HL-60 (cell line): ENCODE data around the gene PREPL.

Experiments used
- DNase-seq, 2 experiments: peaks; one replicate each; pipeline ENCODE4 v3.0.0-alpha.2; 2010 to 2020; ENCODE audit warnings: low read depth in 1 of 2, low spot score in 1 of 2
- H3K27ac ChIP-seq: fragments of 250-450 bp; sonication (Bioruptor Pico); replicated peaks from 2 replicates; pipeline ENCODE4 v1.5.1; 2020; ENCODE audit warnings: mild to moderate bottlenecking, moderate library complexity
- H3K27me3 ChIP-seq: fragments of 250-450 bp; sonication (Bioruptor Pico); 2 replicates; pipeline ENCODE4 v1.5.1; 2021; ENCODE audit warnings: mild to moderate bottlenecking, moderate library complexity; ENCODE audit not compliant: insufficient read depth, poor library complexity, severe bottlenecking
- H3K4me3 ChIP-seq: replicated peaks from 2 replicates; pipeline ENCODE4 v1.5.1; 2011; ENCODE audit warnings: mild to moderate bottlenecking, control low read depth, low read length; ENCODE audit not compliant: insufficient read depth
- GABPA ChIP-seq: IDR thresholded peaks from 2 replicates; pipeline ENCODE4 v1.6.1; 2012; ENCODE audit warnings: low read depth
- POLR2AphosphoS5 ChIP-seq: IDR thresholded peaks from 2 replicates; pipeline ENCODE4 v1.6.1; 2012; ENCODE audit warnings: low read depth
- SPI1 ChIP-seq: IDR thresholded peaks from 2 replicates; pipeline ENCODE4 v1.6.1; 2012; ENCODE audit warnings: low read depth, mild to moderate bottlenecking, borderline replicate concordance
- TF ChIP-seq, protein P1 (sequence below): IDR thresholded peaks from 2 replicates; pipeline ENCODE4 v1.6.1; 2012; ENCODE audit warnings: low read depth; ENCODE audit not compliant: insufficient replicate concordance
- TF ChIP-seq, protein P2 (sequence below): IDR thresholded peaks from one replicate; pipeline ENCODE4 v1.5.1; 2011; ENCODE audit warnings: low read length, control low read depth, inconsistent platforms; ENCODE audit not compliant: insufficient read depth

The PREPL gene

DNA sequence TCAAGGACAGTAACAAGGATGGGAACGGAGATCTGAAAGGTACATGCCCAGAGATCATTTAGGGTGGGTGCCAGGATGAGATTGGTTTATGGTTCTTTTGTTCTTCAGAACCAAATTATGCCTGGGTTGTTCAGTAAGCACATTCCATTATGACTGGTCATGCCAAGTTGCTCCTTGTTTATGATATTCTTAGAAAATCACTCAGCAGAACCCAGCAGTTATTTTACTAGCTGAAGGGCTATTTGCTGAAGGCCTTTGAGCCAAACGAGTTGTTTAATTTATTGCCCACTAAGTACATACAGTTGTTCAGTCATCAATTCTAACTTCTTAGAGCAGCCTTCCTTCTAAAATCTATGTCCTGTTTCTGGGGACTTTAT is 85.4 kb downstream of the PREPL start:
- Histone ChIP-seq H3K27ac (no peak overlapping the region), H3K4me3 (no peak overlapping the region), H3K27me3 (no peaks in the 10 kb centered on the region)
- DNase-seq, result no peak
- TF ChIP-seq, protein P1, sequence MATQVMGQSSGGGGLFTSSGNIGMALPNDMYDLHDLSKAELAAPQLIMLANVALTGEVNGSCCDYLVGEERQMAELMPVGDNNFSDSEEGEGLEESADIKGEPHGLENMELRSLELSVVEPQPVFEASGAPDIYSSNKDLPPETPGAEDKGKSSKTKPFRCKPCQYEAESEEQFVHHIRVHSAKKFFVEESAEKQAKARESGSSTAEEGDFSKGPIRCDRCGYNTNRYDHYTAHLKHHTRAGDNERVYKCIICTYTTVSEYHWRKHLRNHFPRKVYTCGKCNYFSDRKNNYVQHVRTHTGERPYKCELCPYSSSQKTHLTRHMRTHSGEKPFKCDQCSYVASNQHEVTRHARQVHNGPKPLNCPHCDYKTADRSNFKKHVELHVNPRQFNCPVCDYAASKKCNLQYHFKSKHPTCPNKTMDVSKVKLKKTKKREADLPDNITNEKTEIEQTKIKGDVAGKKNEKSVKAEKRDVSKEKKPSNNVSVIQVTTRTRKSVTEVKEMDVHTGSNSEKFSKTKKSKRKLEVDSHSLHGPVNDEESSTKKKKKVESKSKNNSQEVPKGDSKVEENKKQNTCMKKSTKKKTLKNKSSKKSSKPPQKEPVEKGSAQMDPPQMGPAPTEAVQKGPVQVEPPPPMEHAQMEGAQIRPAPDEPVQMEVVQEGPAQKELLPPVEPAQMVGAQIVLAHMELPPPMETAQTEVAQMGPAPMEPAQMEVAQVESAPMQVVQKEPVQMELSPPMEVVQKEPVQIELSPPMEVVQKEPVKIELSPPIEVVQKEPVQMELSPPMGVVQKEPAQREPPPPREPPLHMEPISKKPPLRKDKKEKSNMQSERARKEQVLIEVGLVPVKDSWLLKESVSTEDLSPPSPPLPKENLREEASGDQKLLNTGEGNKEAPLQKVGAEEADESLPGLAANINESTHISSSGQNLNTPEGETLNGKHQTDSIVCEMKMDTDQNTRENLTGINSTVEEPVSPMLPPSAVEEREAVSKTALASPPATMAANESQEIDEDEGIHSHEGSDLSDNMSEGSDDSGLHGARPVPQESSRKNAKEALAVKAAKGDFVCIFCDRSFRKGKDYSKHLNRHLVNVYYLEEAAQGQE, result no peak
- TF ChIP-seq, protein P2, sequence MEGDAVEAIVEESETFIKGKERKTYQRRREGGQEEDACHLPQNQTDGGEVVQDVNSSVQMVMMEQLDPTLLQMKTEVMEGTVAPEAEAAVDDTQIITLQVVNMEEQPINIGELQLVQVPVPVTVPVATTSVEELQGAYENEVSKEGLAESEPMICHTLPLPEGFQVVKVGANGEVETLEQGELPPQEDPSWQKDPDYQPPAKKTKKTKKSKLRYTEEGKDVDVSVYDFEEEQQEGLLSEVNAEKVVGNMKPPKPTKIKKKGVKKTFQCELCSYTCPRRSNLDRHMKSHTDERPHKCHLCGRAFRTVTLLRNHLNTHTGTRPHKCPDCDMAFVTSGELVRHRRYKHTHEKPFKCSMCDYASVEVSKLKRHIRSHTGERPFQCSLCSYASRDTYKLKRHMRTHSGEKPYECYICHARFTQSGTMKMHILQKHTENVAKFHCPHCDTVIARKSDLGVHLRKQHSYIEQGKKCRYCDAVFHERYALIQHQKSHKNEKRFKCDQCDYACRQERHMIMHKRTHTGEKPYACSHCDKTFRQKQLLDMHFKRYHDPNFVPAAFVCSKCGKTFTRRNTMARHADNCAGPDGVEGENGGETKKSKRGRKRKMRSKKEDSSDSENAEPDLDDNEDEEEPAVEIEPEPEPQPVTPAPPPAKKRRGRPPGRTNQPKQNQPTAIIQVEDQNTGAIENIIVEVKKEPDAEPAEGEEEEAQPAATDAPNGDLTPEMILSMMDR, result no peak
- TF ChIP-seq SPI1 (no peak), GABPA (no peak)

- Histone ChIP-seq H3K27ac (no peak overlapping the region), H3K4me3 (no peak overlapping the region), H3K27me3 (no peaks in the 10 kb centered on the region)
- no peak for DNase-seq
- TF ChIP-seq, protein P2, result no peak
Observed at GRCh38 chr2:44273596-44273995, 87.7 kb downstream of the PREPL start.

GRCh38 chr2:44273076-44273475 is 88.2 kb downstream of the PREPL start:
- H3K4me3 ChIP-seq, result no peak overlapping the region
- TF ChIP-seq GABPA, result no peak
- no peak for TF ChIP-seq POLR2AphosphoS5
- TF ChIP-seq, protein P1, result no peak
- no peak for TF ChIP-seq SPI1
- TF ChIP-seq, protein P2, result no peak
- no peaks in the 10 kb centered on the region for H3K27me3 ChIP-seq
- no peak overlapping the region for H3K27ac ChIP-seq
- DNase-seq, result no peak

DNA sequence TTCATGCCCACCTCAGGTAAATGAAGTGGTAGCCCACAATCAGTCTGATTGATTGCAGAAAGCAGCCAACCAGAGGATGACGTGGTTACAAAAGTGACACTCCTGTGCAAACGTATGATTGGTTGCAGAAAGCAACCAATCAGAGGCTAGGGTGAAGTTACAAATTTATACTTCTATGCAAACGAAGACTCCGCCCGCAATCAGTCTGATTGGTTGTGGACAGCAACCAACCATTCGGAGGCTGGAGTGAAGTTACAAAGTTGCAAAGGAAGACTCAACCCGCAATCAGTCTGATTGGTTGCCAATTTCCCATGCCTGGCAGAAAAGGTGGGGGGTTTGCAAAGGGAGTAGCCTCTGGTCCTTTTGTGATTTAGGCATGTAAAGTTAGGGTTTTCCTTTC is 90.0 kb downstream of the PREPL start:
- Histone ChIP-seq H3K27ac (no peak overlapping the region), H3K4me3 (no peak overlapping the region), H3K27me3 (no peaks in the 10 kb centered on the region)
- TF ChIP-seq, protein P1, result no peak
- no peak for TF ChIP-seq SPI1
- TF ChIP-seq, protein P2, result no peak
- no peak for TF ChIP-seq GABPA
- TF ChIP-seq POLR2AphosphoS5, result no peak
- no peak for DNase-seq
